Measurements from ENCODE around the gene SORCS3.

Gene SORCS3

GRCh38 chr10:104646146-104646545, 5.1 kb downstream of the SORCS3 start:
- DNase-seq = no peak

GRCh38 chr10:104648421-104648820, 7.3 kb downstream of the SORCS3 start:
- DNase-seq = no peak

GRCh38 chr10:104650072-104650471, 9.0 kb downstream of the SORCS3 start:
- DNase-seq = no peak

GRCh38 chr10:104650635-104651331, 9.7 kb downstream of the SORCS3 start:
- DNase-seq = no peak

GRCh38 chr10:104657036-104657435, 15.9 kb downstream of the SORCS3 start:
- DNase-seq = no peak

- DNase-seq = no peak
Measured at GRCh38 chr10:104657457-104657856, 16.4 kb downstream of the SORCS3 start.

GRCh38 chr10:104658067-104658466, 17.0 kb downstream of the SORCS3 start:
- no peak for DNase-seq

GRCh38 chr10:104659809-104660208, 18.7 kb downstream of the SORCS3 start:
- DNase-seq = no peak

GRCh38 chr10:104663076-104663475, 22.0 kb downstream of the SORCS3 start:
- DNase-seq = no peak

GRCh38 chr10:104663563-104663962, 22.5 kb downstream of the SORCS3 start:
- no peak for DNase-seq

- no peak for DNase-seq
Measured at GRCh38 chr10:104664205-104664604, 23.1 kb downstream of the SORCS3 start.

GRCh38 chr10:104665174-104665573, 24.1 kb downstream of the SORCS3 start:
- no peak for DNase-seq

GRCh38 chr10:104666106-104666505, 25.0 kb downstream of the SORCS3 start:
- no peak for DNase-seq

- no peak for DNase-seq
Measured at GRCh38 chr10:104676874-104677273, 35.8 kb downstream of the SORCS3 start.

GRCh38 chr10:104678658-104679057, 37.6 kb downstream of the SORCS3 start:
- no peak for DNase-seq

- no peak for DNase-seq
Measured at GRCh38 chr10:104680467-104681401, 39.6 kb downstream of the SORCS3 start.

GRCh38 chr10:104681485-104681884, 40.4 kb downstream of the SORCS3 start:
- DNase-seq = no peak

- no peak for DNase-seq
Measured at GRCh38 chr10:104683567-104683966, 42.5 kb downstream of the SORCS3 start.

GRCh38 chr10:104686829-104687228, 45.7 kb downstream of the SORCS3 start:
- no peak for DNase-seq

- DNase-seq = no peak
Measured at GRCh38 chr10:104688251-104689042, 47.4 kb downstream of the SORCS3 start.

- DNase-seq = no peak
Measured at GRCh38 chr10:104689105-104689504, 48.0 kb downstream of the SORCS3 start.

GRCh38 chr10:104689547-104689946, 48.5 kb downstream of the SORCS3 start:
- DNase-seq = no peak

GRCh38 chr10:104690101-104690500, 49.0 kb downstream of the SORCS3 start:
- DNase-seq = no peak
